GM23338 (cell line): ENCODE data around the gene ALDH16A1. TPM values are rescaled to one million over a fixed set of nuclear protein-coding genes. Genes with fewer than 3 reads are reported as not detected.

Source experiments
- ATAC-seq: fragments of 200-7000 bp; cut with Tn5 transposase; 3 replicates; pipeline ENCODE4 v1.9.1; 2020
- DNase-seq: peaks from one replicate; pipeline ENCODE4 v3.0.0-alpha.2; 2015; ENCODE audit warnings: low spot score
- H2AFZ ChIP-seq: fragments of 200-600 bp; sonication (generic); 2 replicates; pipeline ENCODE4 v1.8.0; 2016; ENCODE audit warnings: antibody characterized with exemption, mild to moderate bottlenecking, moderate library complexity
- H3F3A ChIP-seq: fragments of 200-600 bp; sonication (generic); replicated peaks from 2 replicates; pipeline ENCODE4 v1.8.0; 2017; ENCODE audit warnings: antibody characterized with exemption, mixed run types, low read depth
- H3K27ac ChIP-seq: fragments of 200-600 bp; sonication (generic); 2 replicates; pipeline ENCODE4 v1.6.1; 2016; ENCODE audit warnings: low read depth
- H3K27me3 ChIP-seq: fragments of 200-600 bp; sonication (generic); 2 replicates; pipeline ENCODE4 v1.8.0; 2016; ENCODE audit warnings: mild to moderate bottlenecking, mixed run types, moderate library complexity; ENCODE audit not compliant: insufficient read depth
- H3K36me3 ChIP-seq: fragments of 200-600 bp; sonication (generic); 2 replicates; pipeline ENCODE4 v1.8.0; 2016; ENCODE audit warnings: mild to moderate bottlenecking; ENCODE audit not compliant: insufficient read depth
- H3K4me1 ChIP-seq: fragments of 200-600 bp; sonication (generic); 2 replicates; pipeline ENCODE4 v1.8.0; 2016; ENCODE audit warnings: mild to moderate bottlenecking, moderate library complexity; ENCODE audit not compliant: insufficient read depth
- H3K4me2 ChIP-seq: fragments of 200-600 bp; sonication (generic); 2 replicates; pipeline ENCODE4 v1.7.1; 2017; ENCODE audit warnings: mixed run types
- H3K4me3 ChIP-seq: fragments of 200-600 bp; sonication (generic); 2 replicates; pipeline ENCODE4 v1.6.1; 2016; ENCODE audit warnings: mixed run types
- H3K79me2 ChIP-seq: fragments of 200-600 bp; sonication (generic); replicated peaks from 2 replicates; pipeline ENCODE4 v1.8.0; 2017; ENCODE audit warnings: mild to moderate bottlenecking; ENCODE audit not compliant: insufficient read depth
- H3K9me2 ChIP-seq: fragments of 200-600 bp; sonication (generic); 2 replicates; pipeline ENCODE4 v1.8.0; 2017; ENCODE audit not compliant: insufficient read depth
- H4K20me1 ChIP-seq: fragments of 200-600 bp; sonication (generic); replicated peaks from 2 replicates; pipeline ENCODE4 v1.8.0; 2017; ENCODE audit warnings: mild to moderate bottlenecking; ENCODE audit not compliant: insufficient read depth
- H3K27ac Mint-ChIP-seq: 2 replicates; pipeline ENCODE4 v1.8.0; 2020; ENCODE audit warnings: inconsistent platforms, mild to moderate bottlenecking, moderate library complexity, mixed read lengths
- H3K27me3 Mint-ChIP-seq: 3 replicates; pipeline ENCODE4 v1.8.0; 2022; ENCODE audit warnings: low read depth, mild to moderate bottlenecking, moderate library complexity, mixed read lengths, inconsistent platforms; ENCODE audit not compliant: insufficient read depth, poor library complexity
- H3K36me3 Mint-ChIP-seq: 3 replicates; pipeline ENCODE4 v1.8.0; 2021; ENCODE audit warnings: low read depth, mild to moderate bottlenecking, inconsistent platforms, moderate library complexity, mixed read lengths
- H3K4me1 Mint-ChIP-seq: 3 replicates; pipeline ENCODE4 v1.8.0; 2020; ENCODE audit warnings: mild to moderate bottlenecking, inconsistent platforms, mixed read lengths
- H3K4me3 Mint-ChIP-seq: 3 replicates; pipeline ENCODE4 v1.8.0; 2021; ENCODE audit warnings: moderate library complexity, mild to moderate bottlenecking, inconsistent platforms, mixed read lengths
- H3K9me3 Mint-ChIP-seq: 3 replicates; pipeline ENCODE4 v1.8.0; 2020; ENCODE audit warnings: moderate library complexity, mild to moderate bottlenecking, inconsistent platforms, mixed read lengths
- CREB1 ChIP-seq: fragments of 250-450 bp; sonication (Bioruptor Pico); IDR thresholded peaks from 2 replicates; pipeline ENCODE4 v1.5.0; 2020; ENCODE audit warnings: low read depth, mild to moderate bottlenecking, moderate library complexity
- EZH2 ChIP-seq: fragments of 200-600 bp; sonication (generic); IDR thresholded peaks from one replicate; pipeline ENCODE4 v1.8.0; 2017; ENCODE audit warnings: antibody characterized with exemption, mild to moderate bottlenecking, low read depth; ENCODE audit not compliant: unreplicated experiment
- EZH2phosphoT487 ChIP-seq: fragments of 200-600 bp; sonication (generic); IDR thresholded peaks from one replicate; pipeline ENCODE4 v1.8.1; 2018; ENCODE audit warnings: antibody characterized with exemption; ENCODE audit not compliant: unreplicated experiment
- NANOG ChIP-seq: IDR thresholded peaks from 2 replicates; pipeline ENCODE4 v1.6.1; 2016; ENCODE audit warnings: antibody characterized with exemption, borderline replicate concordance
- POLR2AphosphoS5 ChIP-seq: IDR thresholded peaks from 2 replicates; pipeline ENCODE4 v1.6.1; 2016; ENCODE audit warnings: antibody characterized with exemption, low read depth
- ZNF331 ChIP-seq: fragments of 250-450 bp; sonication (Bioruptor Pico); IDR thresholded peaks from 2 replicates; pipeline ENCODE4 v1.5.0; 2020; ENCODE audit warnings: low read depth, mild to moderate bottlenecking, moderate library complexity
- microRNA counts: library from miRNA; unstranded; fragments of <30 nt; microRNA quantifications from one replicate; lab custom pipeline; 2017
- microRNA-seq: library from miRNA; unstranded; fragments of <30 nt; microRNA quantifications from one replicate; pipeline ENCODE4, GENCODE V29; 2017
- polyA plus RNA-seq: library from polyadenylated mRNA; unstranded; fragments of >200 nt; fragmentation: Nextera tagmentation; extraction: Ambion mirVana; gene quantifications from 2 replicates; pipeline ENCODE4 v1.2.1, GENCODE V29; 2016
- small RNA-seq: library from RNA; depleted of rRNA; stranded (forward); fragments of <200 nt; gene quantifications from one replicate; pipeline ENCODE3, GENCODE V24; 2014; ENCODE audit warnings: low replicate concordance
- total RNA-seq: library from RNA; depleted of rRNA; stranded (reverse); fragments of >200 nt; shearing (Covaris generic); gene quantifications from 2 replicates; pipeline ENCODE4 v1.2.3, GENCODE V29; 2014; rRNA removed
- TF ChIP-seq, protein P1 (sequence below): IDR thresholded peaks from one replicate; pipeline ENCODE4 v1.6.1; 2018; ENCODE audit warnings: antibody characterized with exemption; ENCODE audit not compliant: unreplicated experiment
- TF ChIP-seq, protein P2 (sequence below), 2 experiments: fragments of 200-600 bp in 1 of 2; sonication (generic) in 1 of 2; conservative IDR thresholded peaks; 2 replicates each; pipeline versions ENCODE4 v1.5.1 to v1.6.1; 2016 to 2017; ENCODE audit warnings: antibody characterized with exemption in 2 of 2, low read depth in 2 of 2, mild to moderate bottlenecking in 2 of 2, moderate library complexity in 1 of 2
- TF ChIP-seq, protein P3 (sequence below): IDR thresholded peaks from 2 replicates; pipeline ENCODE4 v1.6.1; 2016; ENCODE audit warnings: antibody characterized with exemption

ALDH16A1 gene
- total and polyA plus RNA-seq, 2 experiments from 2014 or later = 16.8 to 57.3 TPM

DNA sequence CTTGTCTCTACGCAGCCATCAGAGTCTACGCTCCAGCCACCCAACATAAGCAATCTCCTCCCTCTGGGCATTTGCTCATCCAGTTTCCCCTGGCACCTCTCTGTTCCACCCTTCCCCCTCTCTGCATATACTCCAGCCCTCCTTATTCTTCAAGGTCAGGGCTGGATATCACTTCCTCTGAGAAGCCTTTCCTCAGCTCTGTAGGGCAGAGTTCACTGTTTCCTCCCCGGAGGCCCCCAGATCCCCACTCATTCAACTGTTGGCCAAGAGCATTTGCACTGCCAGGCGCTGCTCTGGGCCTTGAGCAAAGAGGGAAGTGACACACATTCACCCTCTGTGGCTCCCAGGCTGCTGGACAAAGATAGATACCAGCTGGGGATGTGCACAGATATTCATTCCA, 62.7 kb downstream of the ALDH16A1 start:
- H3K27ac ChIP-seq = no peak overlapping the region
- no peaks in the 10 kb centered on the region; the same call in 2 of the 3 replicates for H3K9me3 Mint-ChIP-seq
- H3K36me3 Mint-ChIP-seq = peaks cover 23% of the 10 kb centered on the region
- H3K27me3 ChIP-seq = no peaks in the 10 kb centered on the region
- TF ChIP-seq, protein P1, sequence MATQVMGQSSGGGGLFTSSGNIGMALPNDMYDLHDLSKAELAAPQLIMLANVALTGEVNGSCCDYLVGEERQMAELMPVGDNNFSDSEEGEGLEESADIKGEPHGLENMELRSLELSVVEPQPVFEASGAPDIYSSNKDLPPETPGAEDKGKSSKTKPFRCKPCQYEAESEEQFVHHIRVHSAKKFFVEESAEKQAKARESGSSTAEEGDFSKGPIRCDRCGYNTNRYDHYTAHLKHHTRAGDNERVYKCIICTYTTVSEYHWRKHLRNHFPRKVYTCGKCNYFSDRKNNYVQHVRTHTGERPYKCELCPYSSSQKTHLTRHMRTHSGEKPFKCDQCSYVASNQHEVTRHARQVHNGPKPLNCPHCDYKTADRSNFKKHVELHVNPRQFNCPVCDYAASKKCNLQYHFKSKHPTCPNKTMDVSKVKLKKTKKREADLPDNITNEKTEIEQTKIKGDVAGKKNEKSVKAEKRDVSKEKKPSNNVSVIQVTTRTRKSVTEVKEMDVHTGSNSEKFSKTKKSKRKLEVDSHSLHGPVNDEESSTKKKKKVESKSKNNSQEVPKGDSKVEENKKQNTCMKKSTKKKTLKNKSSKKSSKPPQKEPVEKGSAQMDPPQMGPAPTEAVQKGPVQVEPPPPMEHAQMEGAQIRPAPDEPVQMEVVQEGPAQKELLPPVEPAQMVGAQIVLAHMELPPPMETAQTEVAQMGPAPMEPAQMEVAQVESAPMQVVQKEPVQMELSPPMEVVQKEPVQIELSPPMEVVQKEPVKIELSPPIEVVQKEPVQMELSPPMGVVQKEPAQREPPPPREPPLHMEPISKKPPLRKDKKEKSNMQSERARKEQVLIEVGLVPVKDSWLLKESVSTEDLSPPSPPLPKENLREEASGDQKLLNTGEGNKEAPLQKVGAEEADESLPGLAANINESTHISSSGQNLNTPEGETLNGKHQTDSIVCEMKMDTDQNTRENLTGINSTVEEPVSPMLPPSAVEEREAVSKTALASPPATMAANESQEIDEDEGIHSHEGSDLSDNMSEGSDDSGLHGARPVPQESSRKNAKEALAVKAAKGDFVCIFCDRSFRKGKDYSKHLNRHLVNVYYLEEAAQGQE = no peak
- TF ChIP-seq EZH2phosphoT487 (no peak), ZNF331 (CRISPR knock-in tag) (no peak), POLR2AphosphoS5 (no peak), NANOG (no peak)
- TF ChIP-seq, protein P2, sequence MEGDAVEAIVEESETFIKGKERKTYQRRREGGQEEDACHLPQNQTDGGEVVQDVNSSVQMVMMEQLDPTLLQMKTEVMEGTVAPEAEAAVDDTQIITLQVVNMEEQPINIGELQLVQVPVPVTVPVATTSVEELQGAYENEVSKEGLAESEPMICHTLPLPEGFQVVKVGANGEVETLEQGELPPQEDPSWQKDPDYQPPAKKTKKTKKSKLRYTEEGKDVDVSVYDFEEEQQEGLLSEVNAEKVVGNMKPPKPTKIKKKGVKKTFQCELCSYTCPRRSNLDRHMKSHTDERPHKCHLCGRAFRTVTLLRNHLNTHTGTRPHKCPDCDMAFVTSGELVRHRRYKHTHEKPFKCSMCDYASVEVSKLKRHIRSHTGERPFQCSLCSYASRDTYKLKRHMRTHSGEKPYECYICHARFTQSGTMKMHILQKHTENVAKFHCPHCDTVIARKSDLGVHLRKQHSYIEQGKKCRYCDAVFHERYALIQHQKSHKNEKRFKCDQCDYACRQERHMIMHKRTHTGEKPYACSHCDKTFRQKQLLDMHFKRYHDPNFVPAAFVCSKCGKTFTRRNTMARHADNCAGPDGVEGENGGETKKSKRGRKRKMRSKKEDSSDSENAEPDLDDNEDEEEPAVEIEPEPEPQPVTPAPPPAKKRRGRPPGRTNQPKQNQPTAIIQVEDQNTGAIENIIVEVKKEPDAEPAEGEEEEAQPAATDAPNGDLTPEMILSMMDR (conservative IDR thresholded peaks at IDR 0.05; ENCODE audit: low read depth in 2 of 2) = no peak
- TF ChIP-seq, protein P3, sequence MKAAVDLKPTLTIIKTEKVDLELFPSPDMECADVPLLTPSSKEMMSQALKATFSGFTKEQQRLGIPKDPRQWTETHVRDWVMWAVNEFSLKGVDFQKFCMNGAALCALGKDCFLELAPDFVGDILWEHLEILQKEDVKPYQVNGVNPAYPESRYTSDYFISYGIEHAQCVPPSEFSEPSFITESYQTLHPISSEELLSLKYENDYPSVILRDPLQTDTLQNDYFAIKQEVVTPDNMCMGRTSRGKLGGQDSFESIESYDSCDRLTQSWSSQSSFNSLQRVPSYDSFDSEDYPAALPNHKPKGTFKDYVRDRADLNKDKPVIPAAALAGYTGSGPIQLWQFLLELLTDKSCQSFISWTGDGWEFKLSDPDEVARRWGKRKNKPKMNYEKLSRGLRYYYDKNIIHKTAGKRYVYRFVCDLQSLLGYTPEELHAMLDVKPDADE = no peak
- no peak overlapping the region for H3K4me2 ChIP-seq
- H3K27ac Mint-ChIP-seq = no peak overlapping the region
- H3K79me2 ChIP-seq = peaks cover 11% of the 10 kb centered on the region; the same call in 1 of the 2 replicates
- DNase-seq (no peak), ATAC-seq (no peak)
- H3K36me3 ChIP-seq = peaks cover 5% of the 10 kb centered on the region
- H3K27me3 Mint-ChIP-seq = peaks cover 16% of the 10 kb centered on the region
- no peaks in the 10 kb centered on the region for H3K9me2 ChIP-seq
- no peak overlapping the region; the same call in 2 of the 3 replicates for H3K4me3 Mint-ChIP-seq
- H3F3A ChIP-seq = peaks cover 25% of the 10 kb centered on the region; the same call in 1 of the 2 replicates
- no peak overlapping the region for H3K4me3 ChIP-seq
- no peak overlapping the region for H2AFZ ChIP-seq
- peaks cover 16% of the 10 kb centered on the region for H3K4me1 Mint-ChIP-seq
- peaks cover 21% of the 10 kb centered on the region for H3K4me1 ChIP-seq
- H4K20me1 ChIP-seq = peaks cover 10% of the 10 kb centered on the region

DNA sequence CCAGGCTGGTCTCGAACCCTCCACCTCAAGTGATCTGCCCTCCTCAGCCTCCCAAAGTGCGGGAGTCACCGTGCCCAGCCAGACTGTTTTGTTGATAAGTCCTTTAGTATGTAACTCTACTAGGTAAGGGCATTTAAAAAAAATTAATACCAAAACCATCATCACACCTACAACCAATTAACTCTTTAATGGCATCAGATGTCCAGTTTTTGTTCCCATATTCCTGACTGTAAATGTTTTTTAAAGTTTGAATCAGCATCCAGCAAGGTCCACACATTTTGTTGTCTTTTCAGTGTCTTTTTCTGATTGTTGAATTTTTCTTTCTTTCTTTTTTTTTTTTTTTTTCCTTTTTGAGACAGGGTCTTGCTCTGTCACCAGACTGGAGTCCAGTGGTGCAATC, 65.0 kb downstream of the ALDH16A1 start:
- DNase-seq = no peak
- Histone ChIP-seq H3K27ac (no peak overlapping the region), H4K20me1 (peaks cover 10% of the 10 kb centered on the region), H3F3A (0 out of 2 replicates have a peak, but pooled peaks cover 10% of the 10 kb centered on the region), H3K36me3 (peaks cover 5% of the 10 kb centered on the region), H2AFZ (no peak overlapping the region), H3K4me2 (no peak overlapping the region), H3K79me2 (peaks cover 11% of the 10 kb centered on the region; the same call in 1 of the 2 replicates), H3K4me1 (peaks cover 9% of the 10 kb centered on the region; the same call in 1 of the 2 replicates), H3K9me2 (no peaks in the 10 kb centered on the region), H3K4me3 (no peak overlapping the region), H3K27me3 (no peaks in the 10 kb centered on the region)
- TF ChIP-seq EZH2 (no peak), CREB1 (CRISPR knock-in tag) (no peak)
- Mint-ChIP-seq H3K36me3 (peaks cover 25% of the 10 kb centered on the region), H3K27me3 (peaks cover 14% of the 10 kb centered on the region), H3K4me3 (no peak overlapping the region), H3K4me1 (peaks cover 3% of the 10 kb centered on the region; the same call in 1 of the 3 replicates), H3K9me3 (no peaks in the 10 kb centered on the region), H3K27ac (no peak overlapping the region)
- no peak for ATAC-seq

MicroRNA genes within 50 kb of the gene (microRNA counts, 767-probe panel; counts per million panel counts)
- microRNA hsa-miR-150-5p (lab: Ali Mortazavi, UCI) = 6,168 counts per million, percentile 29 among the panel's probes with 10 or more counts

Small RNAs within 50 kb of the gene (microRNA-seq; reads per million reads assigned to microRNA genes)
- 11.5 reads per million, percentile 35 among the genes with 10 or more reads in this experiment for gene MIR150

Small RNAs within 50 kb of the gene (small RNA-seq; reads per million reads assigned to genes)
- gene COX6CP7 (not detected), gene MIR150 (0.87 reads per million, percentile 56 among the genes with 10 or more reads in this experiment), gene SNORD32A (not detected), gene SNORD33 (not detected), gene SNORD34 (not detected), gene SNORD35A (not detected), gene SNORD35B (not detected)

Other genes with a start within 250 kb of the ALDH16A1 start
- gene SLC6A16, start 128.0 kb upstream of the ALDH16A1 start, total RNA-seq = 0.31 and 1.6 TPM in 2 replicates
- gene SLC6A16, start 128.0 kb upstream of the ALDH16A1 start, polyA plus RNA-seq = 1.4 and 1.8 TPM in 2 replicates
- not detected in 2 replicates for gene CD37, start 117.8 kb upstream of the ALDH16A1 start, total RNA-seq
- gene CD37, start 117.8 kb upstream of the ALDH16A1 start, polyA plus RNA-seq = 106 and 114 TPM in 2 replicates
- 74.4 and 82.5 TPM in 2 replicates for gene TEAD2, start 90.8 kb upstream of the ALDH16A1 start, total RNA-seq
- 30.3 and 34.3 TPM in 2 replicates for gene TEAD2, start 90.8 kb upstream of the ALDH16A1 start, polyA plus RNA-seq
- 0.76 TPM in 1 of 2 replicates, not detected in the other for gene DKKL1, start 89.3 kb upstream of the ALDH16A1 start, total RNA-seq
- 2.9 and 3.6 TPM in 2 replicates for gene DKKL1, start 89.3 kb upstream of the ALDH16A1 start, polyA plus RNA-seq
- not detected in 2 replicates for gene KASH5, start 65.0 kb upstream of the ALDH16A1 start, total RNA-seq
- 0.44 TPM in 1 of 2 replicates, not detected in the other for gene KASH5, start 65.0 kb upstream of the ALDH16A1 start, polyA plus RNA-seq
- not detected in 2 replicates for gene PTH2, start 29.8 kb upstream of the ALDH16A1 start, total RNA-seq
- 1.3 and 1.6 TPM in 2 replicates for gene PTH2, start 29.8 kb upstream of the ALDH16A1 start, polyA plus RNA-seq
- not detected in 2 replicates for gene GFY, start 27.8 kb upstream of the ALDH16A1 start, total RNA-seq
- gene GFY, start 27.8 kb upstream of the ALDH16A1 start, polyA plus RNA-seq = 1.2 and 1.7 TPM in 2 replicates
- 0.90 and 1.6 TPM in 2 replicates for gene SLC17A7, start 11.7 kb upstream of the ALDH16A1 start, total RNA-seq
- 1.5 TPM in 2 replicates for gene SLC17A7, start 11.7 kb upstream of the ALDH16A1 start, polyA plus RNA-seq
- gene PIH1D1, start 1.4 kb upstream of the ALDH16A1 start, total RNA-seq = 147 and 164 TPM in 2 replicates
- 93.6 and 103 TPM in 2 replicates for gene PIH1D1, start 1.4 kb upstream of the ALDH16A1 start, polyA plus RNA-seq
- gene FLT3LG, start 21.0 kb downstream of the ALDH16A1 start, total RNA-seq = 0.49 TPM in 1 of 2 replicates, not detected in the other
- gene FLT3LG, start 21.0 kb downstream of the ALDH16A1 start, polyA plus RNA-seq = 1.8 and 3.3 TPM in 2 replicates
- 2,007 and 2,412 TPM in 2 replicates for gene RPL13A, start 34.4 kb downstream of the ALDH16A1 start, total RNA-seq
- 2,105 and 2,261 TPM in 2 replicates for gene RPL13A, start 34.4 kb downstream of the ALDH16A1 start, polyA plus RNA-seq
- gene RPS11, start 43.2 kb downstream of the ALDH16A1 start, total RNA-seq = 4,006 and 4,643 TPM in 2 replicates
- 2,646 and 2,793 TPM in 2 replicates for gene RPS11, start 43.2 kb downstream of the ALDH16A1 start, polyA plus RNA-seq
- gene FCGRT, start 59.4 kb downstream of the ALDH16A1 start, total RNA-seq = 23.5 and 41.7 TPM in 2 replicates
- gene FCGRT, start 59.4 kb downstream of the ALDH16A1 start, polyA plus RNA-seq = 62.3 and 66.8 TPM in 2 replicates
- 44.0 and 54.8 TPM in 2 replicates for gene RCN3, start 74.8 kb downstream of the ALDH16A1 start, total RNA-seq
- 40.2 and 45.8 TPM in 2 replicates for gene RCN3, start 74.8 kb downstream of the ALDH16A1 start, polyA plus RNA-seq
- gene NOSIP, start 127.3 kb downstream of the ALDH16A1 start, total RNA-seq = 88.5 and 89.8 TPM in 2 replicates
- 141 and 143 TPM in 2 replicates for gene NOSIP, start 127.3 kb downstream of the ALDH16A1 start, polyA plus RNA-seq
- gene PRRG2, start 128.1 kb downstream of the ALDH16A1 start, total RNA-seq = 3.8 and 10.5 TPM in 2 replicates
- 2.0 and 2.3 TPM in 2 replicates for gene PRRG2, start 128.1 kb downstream of the ALDH16A1 start, polyA plus RNA-seq
- 32.1 and 41.6 TPM in 2 replicates for gene PRR12, start 138.0 kb downstream of the ALDH16A1 start, total RNA-seq
- 8.6 and 10.3 TPM in 2 replicates for gene PRR12, start 138.0 kb downstream of the ALDH16A1 start, polyA plus RNA-seq
- 6.1 and 9.3 TPM in 2 replicates for gene RRAS, start 186.9 kb downstream of the ALDH16A1 start, total RNA-seq
- gene RRAS, start 186.9 kb downstream of the ALDH16A1 start, polyA plus RNA-seq = 30.0 and 31.0 TPM in 2 replicates
- 47.0 and 53.7 TPM in 2 replicates for gene SCAF1, start 189.0 kb downstream of the ALDH16A1 start, total RNA-seq
- gene SCAF1, start 189.0 kb downstream of the ALDH16A1 start, polyA plus RNA-seq = 19.7 and 20.2 TPM in 2 replicates
- 89.3 and 164 TPM in 2 replicates for gene IRF3, start 212.6 kb downstream of the ALDH16A1 start, total RNA-seq
- gene IRF3, start 212.6 kb downstream of the ALDH16A1 start, polyA plus RNA-seq = 57.4 and 72.4 TPM in 2 replicates
- 30.6 and 61.3 TPM in 2 replicates for gene BCL2L12, start 212.7 kb downstream of the ALDH16A1 start, total RNA-seq
- 102 and 114 TPM in 2 replicates for gene BCL2L12, start 212.7 kb downstream of the ALDH16A1 start, polyA plus RNA-seq
- gene PRMT1, start 224.0 kb downstream of the ALDH16A1 start, total RNA-seq = 700 and 762 TPM in 2 replicates
- gene PRMT1, start 224.0 kb downstream of the ALDH16A1 start, polyA plus RNA-seq = 587 and 590 TPM in 2 replicates
- 3.1 and 5.7 TPM in 2 replicates for gene ADM5, start 236.4 kb downstream of the ALDH16A1 start, total RNA-seq
- 2.6 and 2.8 TPM in 2 replicates for gene ADM5, start 236.4 kb downstream of the ALDH16A1 start, polyA plus RNA-seq
- 46.8 and 63.4 TPM in 2 replicates for gene CPT1C, start 237.9 kb downstream of the ALDH16A1 start, total RNA-seq
- gene CPT1C, start 237.9 kb downstream of the ALDH16A1 start, polyA plus RNA-seq = 77.3 and 79.3 TPM in 2 replicates